GM13977 (cell line): ENCODE measurements around the gene TULP4.

Experiments
- DNase-seq: peaks from one replicate; pipeline ENCODE4 v3.0.0; 2012; ENCODE audit warnings: low spot score
- in situ Hi-C: fragments of 300-500 bp; cut with MboI; formaldehyde crosslinking; loops from one replicate; pipeline ENCODE4 v1.12.0; 2022; ENCODE audit warnings: low sequenced_read_pairs, low pct_unique_long_range_greater_than_20kb, mixed read lengths, inconsistent platforms; ENCODE audit not compliant: unreplicated experiment
- TF ChIP-seq, protein P1 (sequence below): IDR thresholded peaks from 2 replicates; pipeline ENCODE4 v1.5.1; 2012; ENCODE audit warnings: mild to moderate bottlenecking, control low read depth; ENCODE audit not compliant: insufficient read depth; ENCODE audit errors: extremely low read depth, missing control alignments

Gene TULP4

GRCh38 chr6:158492881-158493280, 180.6 kb downstream of the TULP4 start:
- DNase-seq, result no peak
- in situ Hi-C loops, result no loop called here
- TF ChIP-seq, protein P1, sequence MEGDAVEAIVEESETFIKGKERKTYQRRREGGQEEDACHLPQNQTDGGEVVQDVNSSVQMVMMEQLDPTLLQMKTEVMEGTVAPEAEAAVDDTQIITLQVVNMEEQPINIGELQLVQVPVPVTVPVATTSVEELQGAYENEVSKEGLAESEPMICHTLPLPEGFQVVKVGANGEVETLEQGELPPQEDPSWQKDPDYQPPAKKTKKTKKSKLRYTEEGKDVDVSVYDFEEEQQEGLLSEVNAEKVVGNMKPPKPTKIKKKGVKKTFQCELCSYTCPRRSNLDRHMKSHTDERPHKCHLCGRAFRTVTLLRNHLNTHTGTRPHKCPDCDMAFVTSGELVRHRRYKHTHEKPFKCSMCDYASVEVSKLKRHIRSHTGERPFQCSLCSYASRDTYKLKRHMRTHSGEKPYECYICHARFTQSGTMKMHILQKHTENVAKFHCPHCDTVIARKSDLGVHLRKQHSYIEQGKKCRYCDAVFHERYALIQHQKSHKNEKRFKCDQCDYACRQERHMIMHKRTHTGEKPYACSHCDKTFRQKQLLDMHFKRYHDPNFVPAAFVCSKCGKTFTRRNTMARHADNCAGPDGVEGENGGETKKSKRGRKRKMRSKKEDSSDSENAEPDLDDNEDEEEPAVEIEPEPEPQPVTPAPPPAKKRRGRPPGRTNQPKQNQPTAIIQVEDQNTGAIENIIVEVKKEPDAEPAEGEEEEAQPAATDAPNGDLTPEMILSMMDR, result no peak

GRCh38 chr6:158496700-158497099, 184.4 kb downstream of the TULP4 start:
- in situ Hi-C loops, result no loop called here
- DNase-seq, result no peak
- TF ChIP-seq, protein P1, result peak; percentile 25

DNA sequence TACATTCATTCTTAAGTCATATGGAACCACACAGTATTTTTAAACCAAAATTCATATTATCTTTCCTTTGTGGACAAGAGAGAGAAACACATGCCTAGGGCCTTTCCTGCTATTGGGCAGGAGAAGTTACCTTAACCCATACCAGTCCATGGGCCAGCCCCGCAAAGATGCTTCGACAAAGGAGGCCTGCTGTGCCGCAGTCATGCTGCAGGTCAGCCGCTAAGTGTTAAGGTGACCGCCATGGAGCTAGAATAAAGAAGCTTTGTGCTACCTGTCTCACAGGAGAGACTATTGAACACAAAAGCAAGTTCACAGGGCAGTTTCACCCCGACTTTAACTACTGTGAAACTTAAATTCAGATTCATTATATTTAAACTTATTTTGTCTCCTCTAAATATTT, 185.4 kb downstream of the TULP4 start:
- TF ChIP-seq, protein P1, result no peak
- in situ Hi-C loops, result no loop called here
- DNase-seq, result no peak

- in situ Hi-C loops, result no loop called here
- TF ChIP-seq, protein P1, result no peak
- DNase-seq, result no peak
These were observed 186.1 kb downstream of the TULP4 start for GRCh38 chr6:158498362-158498761.

- in situ Hi-C loops, result no loop called here
- TF ChIP-seq, protein P1, result no peak
- DNase-seq, result no peak
These were observed 187.3 kb downstream of the TULP4 start for GRCh38 chr6:158499601-158500000.

DNA sequence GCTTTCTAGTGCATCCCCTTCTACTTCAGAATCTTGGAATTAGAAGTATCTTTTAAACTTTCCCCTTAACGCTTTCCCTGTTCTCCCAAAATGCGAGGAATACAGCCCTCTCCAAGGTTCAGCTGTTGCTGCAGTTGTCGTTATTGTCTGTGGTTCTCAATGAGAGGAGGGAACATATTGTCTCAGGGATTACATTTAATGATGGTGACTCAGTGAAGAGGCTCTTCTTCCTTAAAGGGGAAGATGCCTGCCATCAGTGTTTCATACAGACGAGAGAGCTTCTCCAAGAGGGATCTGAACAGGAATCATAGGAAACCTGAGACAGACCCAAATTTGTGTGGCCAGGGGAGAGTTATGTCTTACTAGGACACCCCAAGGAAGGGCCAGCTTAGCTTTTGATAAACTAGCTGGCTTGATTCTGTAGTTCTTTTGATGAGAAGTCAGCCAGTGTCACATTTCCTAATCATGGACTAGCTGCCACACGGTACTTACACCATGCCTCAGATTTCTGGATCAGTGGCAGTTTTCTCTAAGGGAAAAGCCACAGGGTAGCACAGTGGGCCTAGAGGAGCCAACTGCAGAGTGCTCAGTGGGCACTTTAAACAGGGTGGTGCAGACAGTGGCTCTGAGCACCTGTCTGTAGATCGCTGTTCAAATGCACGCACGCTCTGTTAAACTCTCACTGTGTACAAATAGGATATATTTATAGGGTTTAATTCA, 187.9 kb downstream of the TULP4 start:
- DNase-seq, result no peak
- TF ChIP-seq, protein P1, result no peak
- in situ Hi-C loops, result no loop called here
